Retinal pigment epithelial cell (primary cell): ENCODE data around the gene ZNF48.

Source experiments
- DNase-seq: peaks from one replicate; pipeline ENCODE4 v3.0.0-alpha.2; 2010; ENCODE audit warnings: low read depth
- H3K4me3 ChIP-seq: 2 replicates; pipeline ENCODE4 v1.5.1; 2011; ENCODE audit warnings: mild to moderate bottlenecking, low read length, control low read depth, moderate library complexity
- CTCF ChIP-seq: conservative IDR thresholded peaks from 2 replicates; pipeline ENCODE4 v1.5.1; 2011; ENCODE audit warnings: low read depth, low read length, control low read depth, inconsistent platforms

ZNF48 gene

GRCh38 chr16:30372725-30373124, 22.5 kb upstream of the ZNF48 start:
- no peak overlapping the region for H3K4me3 ChIP-seq
- TF ChIP-seq CTCF: no peak
- no peak for DNase-seq

- no peak for TF ChIP-seq CTCF
- DNase-seq: no peak
- no peak within 1 kb of the TSS for H3K4me3 ChIP-seq
These were observed 20.7 kb upstream of the ZNF48 start, which contains the start of gene MYL11 for GRCh38 chr16:30374538-30374937. Gene MYL11 (plus strand): TSS chr16:30374802. CDS start chr16:30374858, 56 bp downstream.

- no peak for DNase-seq
- no peak for TF ChIP-seq CTCF
- no peak overlapping the region for H3K4me3 ChIP-seq
These were observed 19.4 kb upstream of the ZNF48 start for GRCh38 chr16:30375864-30376263.

- no peak overlapping the region for H3K4me3 ChIP-seq
- DNase-seq: no peak
- TF ChIP-seq CTCF: no peak
These were observed 18.7 kb upstream of the ZNF48 start for GRCh38 chr16:30376461-30376902.

DNA sequence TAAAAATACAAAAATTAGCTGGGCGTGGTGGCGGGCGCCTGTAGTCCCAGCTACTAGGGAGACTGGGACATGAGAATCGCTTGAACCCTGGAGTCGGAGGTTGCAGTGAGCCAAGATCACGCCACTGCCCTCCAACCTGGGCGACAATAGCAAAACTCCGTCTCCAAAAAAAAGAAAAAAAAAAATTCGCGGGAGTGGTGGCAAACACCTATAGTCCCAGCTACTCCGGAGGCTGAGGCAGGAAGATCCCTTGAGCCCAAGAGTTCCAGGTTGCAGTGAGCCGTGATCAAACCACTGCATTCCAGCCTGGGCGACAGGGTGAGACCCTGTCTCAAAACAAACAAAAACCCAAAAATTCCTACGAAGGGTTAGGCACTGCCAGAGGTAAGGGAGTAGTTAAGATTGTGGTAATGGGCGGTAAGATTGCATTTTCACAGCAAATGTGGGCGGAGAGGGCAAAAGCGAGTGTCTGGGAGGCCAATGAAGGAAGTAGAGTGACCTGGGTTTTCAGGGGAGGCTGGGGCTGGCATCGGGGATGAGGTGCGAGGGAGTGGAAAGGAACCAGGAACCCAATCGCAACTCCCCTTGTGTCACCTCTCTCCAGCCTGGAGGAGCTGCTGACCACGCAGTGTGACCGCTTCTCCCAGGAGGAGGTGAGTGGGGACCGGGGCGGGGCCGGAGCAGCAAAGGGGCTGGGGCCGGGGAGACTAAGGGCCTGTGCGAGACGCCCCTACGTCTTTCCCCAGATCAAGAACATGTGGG, 18.0 kb upstream of the ZNF48 start:
- TF ChIP-seq CTCF: no peak
- no peak for DNase-seq
- H3K4me3 ChIP-seq: peak overlapping the region; percentile 54

- no peak for TF ChIP-seq CTCF
- peak; percentile 70 for DNase-seq
- peak overlapping the region; percentile 54 for H3K4me3 ChIP-seq
These were observed 17.4 kb upstream of the ZNF48 start for GRCh38 chr16:30377812-30378235.
